GM12874 (cell line): ENCODE results near the gene SF3A1.

Experiments
- TF ChIP-seq, protein P1 (sequence below): IDR thresholded peaks from 2 replicates; pipeline ENCODE4 v1.5.1; 2011; ENCODE audit warnings: low read depth, mild to moderate bottlenecking, control low read depth, low read length, moderate library complexity; ENCODE audit not compliant: insufficient read depth

SF3A1 gene

DNA sequence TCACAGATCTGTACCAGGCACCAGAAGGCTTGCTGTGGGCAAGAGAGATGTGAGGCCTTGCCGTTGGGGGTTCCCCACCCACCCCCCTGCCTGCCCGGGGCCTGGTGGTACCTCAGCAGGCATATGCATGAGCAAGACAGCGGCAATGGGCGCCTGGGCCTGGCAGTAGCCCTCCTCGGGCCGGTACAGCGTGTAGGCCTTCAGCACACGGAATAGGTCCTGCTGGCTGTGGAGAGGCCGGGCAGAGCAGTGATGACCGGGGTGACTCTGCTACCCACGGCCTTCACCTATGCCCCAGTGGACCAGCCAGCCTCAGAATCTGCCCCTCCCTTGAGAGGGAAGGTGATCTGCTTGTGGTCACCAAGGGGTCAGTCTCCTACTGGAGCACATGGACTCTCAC is 61.9 kb downstream of the SF3A1 start:
- TF ChIP-seq, protein P1, sequence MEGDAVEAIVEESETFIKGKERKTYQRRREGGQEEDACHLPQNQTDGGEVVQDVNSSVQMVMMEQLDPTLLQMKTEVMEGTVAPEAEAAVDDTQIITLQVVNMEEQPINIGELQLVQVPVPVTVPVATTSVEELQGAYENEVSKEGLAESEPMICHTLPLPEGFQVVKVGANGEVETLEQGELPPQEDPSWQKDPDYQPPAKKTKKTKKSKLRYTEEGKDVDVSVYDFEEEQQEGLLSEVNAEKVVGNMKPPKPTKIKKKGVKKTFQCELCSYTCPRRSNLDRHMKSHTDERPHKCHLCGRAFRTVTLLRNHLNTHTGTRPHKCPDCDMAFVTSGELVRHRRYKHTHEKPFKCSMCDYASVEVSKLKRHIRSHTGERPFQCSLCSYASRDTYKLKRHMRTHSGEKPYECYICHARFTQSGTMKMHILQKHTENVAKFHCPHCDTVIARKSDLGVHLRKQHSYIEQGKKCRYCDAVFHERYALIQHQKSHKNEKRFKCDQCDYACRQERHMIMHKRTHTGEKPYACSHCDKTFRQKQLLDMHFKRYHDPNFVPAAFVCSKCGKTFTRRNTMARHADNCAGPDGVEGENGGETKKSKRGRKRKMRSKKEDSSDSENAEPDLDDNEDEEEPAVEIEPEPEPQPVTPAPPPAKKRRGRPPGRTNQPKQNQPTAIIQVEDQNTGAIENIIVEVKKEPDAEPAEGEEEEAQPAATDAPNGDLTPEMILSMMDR = no peak

DNA sequence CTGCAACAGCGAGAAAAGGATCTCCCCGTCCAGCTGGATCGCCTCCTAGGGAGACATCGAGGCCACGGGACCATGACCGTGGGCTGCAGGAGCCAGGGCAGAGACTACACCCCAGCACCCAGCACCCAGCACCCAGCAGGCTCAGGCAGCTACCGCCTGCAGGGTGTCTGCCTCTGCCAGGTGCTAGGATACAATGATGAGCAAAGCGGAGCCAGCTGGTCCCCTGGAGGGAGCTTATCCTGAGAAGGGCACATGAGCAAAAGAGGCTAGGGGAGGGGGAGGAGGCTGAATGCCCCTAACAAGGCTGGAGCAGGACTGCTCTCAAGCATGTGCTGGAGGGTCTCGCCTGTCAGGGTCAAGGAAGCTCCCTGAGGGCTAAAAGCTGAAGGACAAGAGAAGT is 62.6 kb downstream of the SF3A1 start:
- TF ChIP-seq, protein P1 = no peak

DNA sequence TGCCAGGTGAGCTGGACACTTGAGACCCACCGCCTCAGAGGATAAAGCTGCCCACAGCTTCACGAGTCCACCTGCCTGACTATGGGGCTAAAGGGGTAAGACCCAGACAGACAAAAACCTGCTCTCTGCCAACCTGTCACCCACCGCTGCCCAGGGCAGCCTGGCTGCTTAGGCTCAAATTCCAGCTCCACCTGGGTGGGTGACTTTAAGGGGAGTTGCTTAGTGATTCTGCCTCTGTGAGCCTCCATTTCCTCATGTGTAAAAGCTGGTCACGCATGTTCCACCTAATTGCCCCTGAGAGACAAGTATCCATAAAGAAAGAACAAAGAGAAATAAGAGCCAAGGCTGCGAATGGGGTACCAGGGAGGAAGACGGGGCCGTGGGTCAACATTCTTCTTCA is 63.7 kb downstream of the SF3A1 start:
- TF ChIP-seq, protein P1 = no peak

DNA sequence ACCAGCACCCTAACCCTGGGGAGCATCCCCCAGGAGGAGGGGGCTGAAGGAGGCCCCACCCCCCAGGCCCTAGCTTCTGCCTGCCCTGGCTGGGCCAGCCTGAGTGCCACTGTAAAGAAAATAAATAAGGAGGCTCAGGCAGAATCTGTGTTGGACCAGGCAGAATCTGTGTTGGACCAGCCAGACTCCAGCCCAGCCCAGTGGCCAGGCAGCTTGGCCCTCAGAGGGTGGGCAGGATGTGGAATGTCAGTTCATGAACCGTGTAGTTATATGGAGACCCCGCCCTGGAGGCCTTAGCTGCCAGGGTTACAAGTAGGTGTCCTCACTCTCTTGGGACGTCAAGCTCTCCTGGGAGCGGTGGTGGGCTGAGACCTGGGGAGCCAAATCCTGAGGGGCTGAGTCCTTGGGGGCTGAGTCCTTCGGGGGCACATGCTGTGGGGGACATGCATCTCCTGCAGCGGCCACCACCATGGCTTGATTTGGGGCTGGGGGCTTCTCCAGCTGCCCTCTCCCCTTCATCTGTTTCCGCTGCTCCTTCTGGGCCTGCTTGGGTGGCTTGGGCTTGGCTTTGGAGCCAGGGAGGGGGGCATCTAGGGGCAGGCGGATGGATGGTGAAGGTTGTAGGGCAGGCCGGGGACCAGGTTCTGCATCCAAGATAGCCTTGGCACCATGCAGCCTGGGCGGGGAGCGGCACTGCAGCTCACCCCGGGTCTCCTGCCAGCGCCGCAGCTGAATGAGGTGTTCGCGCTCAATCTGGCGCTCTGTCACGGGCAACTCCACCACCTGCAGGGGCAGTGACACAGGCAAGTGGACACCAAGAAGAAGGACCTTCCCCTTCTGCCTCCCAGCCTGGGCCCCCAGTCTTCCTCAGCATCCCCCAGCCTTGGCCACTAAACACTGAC is 64.4 kb downstream of the SF3A1 start:
- TF ChIP-seq, protein P1 = no peak

DNA sequence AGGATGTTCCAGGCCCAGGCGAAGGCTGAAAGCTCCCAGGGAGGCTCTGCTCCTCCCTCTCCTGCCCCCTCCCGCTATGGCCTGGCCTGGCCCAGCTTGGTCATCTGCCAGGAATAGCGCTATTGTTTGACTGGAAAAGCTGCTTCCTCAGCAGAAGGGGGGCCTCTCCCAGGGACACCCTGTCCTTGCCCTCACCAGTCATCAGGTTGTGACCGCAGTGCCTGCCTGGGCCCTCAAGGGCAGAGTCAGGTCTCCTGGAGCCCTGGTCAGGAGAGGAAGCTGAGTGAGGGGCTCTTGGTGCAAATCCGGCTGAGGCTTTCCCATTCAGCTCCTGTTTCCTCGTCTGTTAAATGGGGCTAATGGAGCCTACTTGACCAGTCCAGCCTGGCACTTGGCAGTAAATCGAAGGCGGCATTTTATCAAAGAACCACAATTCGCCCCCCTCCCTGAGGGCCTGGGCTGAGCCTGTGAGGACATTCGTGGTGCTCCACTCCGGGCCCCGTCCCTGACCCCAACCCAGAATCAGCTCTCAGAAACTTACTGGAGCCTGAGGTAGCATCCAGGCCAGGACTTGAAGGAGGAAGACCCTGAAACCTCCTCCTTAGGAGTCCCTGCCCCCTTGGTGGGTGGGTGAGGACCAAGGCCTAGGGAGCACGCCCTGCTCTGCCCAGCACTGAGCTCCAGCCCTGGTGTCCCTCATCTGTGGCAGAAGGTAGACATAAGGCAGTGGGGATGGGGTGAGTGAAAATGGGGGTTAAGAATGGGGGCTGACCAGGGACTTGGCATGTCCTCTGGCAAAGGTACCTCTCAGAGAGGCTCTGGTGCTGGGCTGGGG is 65.4 kb downstream of the SF3A1 start:
- TF ChIP-seq, protein P1 = no peak

DNA sequence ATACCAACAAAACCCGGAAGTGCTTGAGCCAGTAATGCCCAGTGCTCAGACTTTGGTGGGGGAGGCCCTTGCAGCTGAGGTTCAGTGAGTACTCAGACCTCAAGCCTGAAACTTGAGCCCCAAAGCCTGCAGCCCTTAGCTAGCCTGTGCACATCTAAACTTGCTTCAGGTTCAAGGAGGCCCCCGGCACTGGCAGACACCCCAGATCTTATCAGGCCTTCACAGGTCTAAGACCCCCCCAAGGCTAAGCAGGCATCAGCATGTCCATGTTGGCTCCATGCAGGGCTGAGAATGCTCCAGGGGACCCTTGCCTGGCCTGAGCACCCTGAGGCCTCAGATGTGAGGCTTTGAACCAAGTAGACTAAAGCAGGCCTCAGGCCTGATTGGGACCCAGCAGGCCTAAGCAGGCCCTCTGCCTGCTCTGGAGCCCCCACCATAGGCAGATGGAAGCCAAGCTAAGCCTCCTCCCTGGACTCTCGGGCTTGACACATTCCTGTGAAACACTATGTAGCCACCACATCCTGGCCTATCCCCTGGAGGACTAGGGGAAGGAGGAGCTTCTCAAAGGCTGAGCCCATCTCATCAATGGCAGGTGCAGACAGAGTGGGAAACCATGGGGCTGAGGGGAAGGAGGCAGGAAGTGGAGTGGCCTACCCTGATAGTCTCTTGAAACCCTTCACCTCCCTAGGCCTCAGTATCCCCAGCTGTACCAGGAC is 66.2 kb downstream of the SF3A1 start:
- TF ChIP-seq, protein P1 = no peak

DNA sequence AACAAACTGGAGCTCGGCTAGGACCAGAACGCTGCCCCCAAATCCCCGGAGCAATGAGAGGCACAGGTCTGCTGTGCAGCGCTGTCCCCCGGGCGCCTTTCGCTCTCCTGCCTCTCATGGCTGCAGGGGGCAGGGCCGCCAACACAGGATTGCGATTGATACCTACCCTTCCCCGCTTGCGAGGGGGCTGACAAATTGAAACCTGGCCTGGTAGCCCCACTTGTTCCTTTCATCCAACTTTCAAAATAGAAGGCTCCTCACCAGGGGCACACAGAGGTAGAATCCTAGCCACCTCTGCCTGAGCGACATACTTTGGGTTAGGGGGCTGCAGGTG is 66.7 kb downstream of the SF3A1 start:
- TF ChIP-seq, protein P1 = no peak
